K562 (cell line): ENCODE measurements around the gene OR51B2. TPM values are rescaled to one million over a fixed set of nuclear protein-coding genes. Genes with fewer than 3 reads are reported as not detected.

Experiments
- C11orf30 ChIP-seq: fragments of 450-650 bp; IDR thresholded peaks from 2 replicates; pipeline ENCODE4 v1.6.1; 2016; ENCODE audit warnings: low read depth, mild to moderate bottlenecking
- CTCF ChIP-seq, 3 experiments: IDR thresholded peaks in 2 of 3; conservative IDR thresholded peaks in 1 of 3; 2 replicates each; pipeline ENCODE4 v1.5.1; 2011 to 2012; ENCODE audit warnings: low read length in 3 of 3, mild to moderate bottlenecking in 3 of 3, control low read depth in 2 of 3, improper control_type of control experiment in 1 of 3, inconsistent platforms in 1 of 3, low read depth in 1 of 3, mixed read lengths in 1 of 3, moderate library complexity in 1 of 3; ENCODE audit not compliant: insufficient read depth in 2 of 3
- LCOR ChIP-seq: sonication (generic); formaldehyde crosslinking; IDR thresholded peaks from 2 replicates; pipeline ENCODE4 v1.8.0; 2022; ENCODE audit warnings: mild to moderate bottlenecking, missing genetic modification reagents
- ZNF589 ChIP-seq: fragments of 200-800 bp; sonication (Bioruptor generic); IDR thresholded peaks from 2 replicates; pipeline ENCODE4 v1.6.1; 2016; ENCODE audit warnings: low read depth, missing genetic modification characterization, missing compliant biosample characterization
- polyA plus RNA-seq, 8 experiments: library from polyadenylated mRNA; depleted of rRNA in 4 of 8; stranded (reverse) in 5 of 8; unstranded in 3 of 8; fragments of >200 nt; fragmentation: Nextera tagmentation in 2 of 8; fragmentation: Illumina TruSeq in 1 of 8; extraction: Ambion mirVana in 2 of 8; extraction: Trizol in 1 of 8; gene quantifications; 2 replicates each; pipeline versions ENCODE4 v1.2.1 to v1.2.3, GENCODE V29; 2011 to 2014; ENCODE audit warnings: inconsistent platforms in 1 of 8, missing spikeins in 1 of 8
- total RNA-seq, 7 experiments: library from RNA; depleted of rRNA in 6 of 7; stranded (reverse); fragments of >200 nt in 6 of 7; fragmentation: Illumina TruSeq in 2 of 7; extraction: Trizol in 2 of 7; gene quantifications; 2 replicates each; pipeline versions ENCODE4 v1.2.1 to v1.2.3, GENCODE V29; 2011 to 2021; ENCODE audit warnings: low replicate concordance in 1 of 7
- TF ChIP-seq, protein P1 (sequence below): fragments of 450-650 bp; formaldehyde crosslinking; IDR thresholded peaks from 2 replicates; pipeline ENCODE4 v1.4.0; 2020; ENCODE audit warnings: mild to moderate bottlenecking, moderate library complexity
- TF ChIP-seq, protein P2 (sequence below), 2 experiments: fragments of 450-650 bp in 1 of 2; sonication (generic) in 1 of 2; formaldehyde crosslinking in 1 of 2; IDR thresholded peaks in 1 of 2; conservative IDR thresholded peaks in 1 of 2; 2 replicates each; pipeline versions ENCODE4 v1.6.1 to v1.8.1; 2016 to 2023; ENCODE audit warnings: mild to moderate bottlenecking in 2 of 2, moderate library complexity in 2 of 2, inconsistent platforms in 1 of 2, missing genetic modification reagents in 1 of 2
- TF ChIP-seq, protein P3 (sequence below): sonication (generic); formaldehyde crosslinking; IDR thresholded peaks from 2 replicates; pipeline ENCODE4 v1.8.0; 2022; ENCODE audit warnings: missing genetic modification reagents, mild to moderate bottlenecking, borderline replicate concordance

OR51B2 gene
- total and polyA plus RNA-seq, 9 of the 15 experiments (the other 6 are each of a cell fraction or from before 2014, with no cell fraction given), result 0.38 to 6.6 (median 4.0) TPM

DNA sequence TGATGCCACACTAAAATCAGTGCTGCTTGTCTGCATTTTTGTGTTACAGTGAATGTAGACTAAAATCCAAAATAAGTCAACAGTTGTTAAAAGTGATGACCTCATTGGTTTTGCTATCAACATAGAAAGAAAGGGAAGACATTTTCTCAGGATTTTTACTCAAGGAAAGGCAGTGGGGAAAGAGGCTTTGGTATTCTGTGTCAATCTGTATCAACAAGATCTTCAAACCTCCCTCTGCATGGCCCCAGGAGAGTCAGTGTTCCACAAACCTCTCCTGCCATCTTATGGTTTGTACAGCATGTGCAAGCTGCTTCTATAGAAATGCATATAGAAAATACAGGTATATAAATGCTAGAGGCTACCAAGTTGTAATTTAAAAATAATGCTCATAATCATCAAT lies 45.7 kb upstream of the OR51B2 start (continued):
- peak; percentile 46 to 68 (median 50); a peak in 4 of 6 replicates for TF ChIP-seq CTCF (IDR thresholded peaks at IDR 0.05 in 2 of 3, conservative IDR thresholded peaks at IDR 0.05 in 1 of 3; ENCODE audit: insufficient read depth in 2 of 3, low read depth in 1 of 3, low read length in 3 of 3)
- 0 out of 2 replicates have a peak, but pooled peaks have one; percentile 23 for TF ChIP-seq LCOR (CRISPR knock-in tag)
- TF ChIP-seq, protein P1, sequence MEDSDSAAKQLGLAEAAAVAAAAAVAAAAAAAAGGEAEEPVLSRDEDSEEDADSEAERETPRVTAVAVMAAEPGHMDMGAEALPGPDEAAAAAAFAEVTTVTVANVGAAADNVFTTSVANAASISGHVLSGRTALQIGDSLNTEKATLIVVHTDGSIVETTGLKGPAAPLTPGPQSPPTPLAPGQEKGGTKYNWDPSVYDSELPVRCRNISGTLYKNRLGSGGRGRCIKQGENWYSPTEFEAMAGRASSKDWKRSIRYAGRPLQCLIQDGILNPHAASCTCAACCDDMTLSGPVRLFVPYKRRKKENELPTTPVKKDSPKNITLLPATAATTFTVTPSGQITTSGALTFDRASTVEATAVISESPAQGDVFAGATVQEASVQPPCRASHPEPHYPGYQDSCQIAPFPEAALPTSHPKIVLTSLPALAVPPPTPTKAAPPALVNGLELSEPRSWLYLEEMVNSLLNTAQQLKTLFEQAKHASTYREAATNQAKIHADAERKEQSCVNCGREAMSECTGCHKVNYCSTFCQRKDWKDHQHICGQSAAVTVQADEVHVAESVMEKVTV (CRISPR knock-in tag), result peak; percentile 59; the same call in 1 of the 2 replicates
- no peak for TF ChIP-seq ZNF589 (CRISPR knock-in tag)
- TF ChIP-seq, protein P2, sequence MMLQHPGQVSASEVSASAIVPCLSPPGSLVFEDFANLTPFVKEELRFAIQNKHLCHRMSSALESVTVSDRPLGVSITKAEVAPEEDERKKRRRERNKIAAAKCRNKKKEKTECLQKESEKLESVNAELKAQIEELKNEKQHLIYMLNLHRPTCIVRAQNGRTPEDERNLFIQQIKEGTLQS (IDR thresholded peaks at IDR 0.05), result peak; percentile 55
- TF ChIP-seq, protein P2 (CRISPR knock-in tag; conservative IDR thresholded peaks at IDR 0.05), result no peak
- 0 out of 2 replicates have a peak, but pooled peaks have one; percentile 4 for TF ChIP-seq C11orf30
- TF ChIP-seq, protein P3, sequence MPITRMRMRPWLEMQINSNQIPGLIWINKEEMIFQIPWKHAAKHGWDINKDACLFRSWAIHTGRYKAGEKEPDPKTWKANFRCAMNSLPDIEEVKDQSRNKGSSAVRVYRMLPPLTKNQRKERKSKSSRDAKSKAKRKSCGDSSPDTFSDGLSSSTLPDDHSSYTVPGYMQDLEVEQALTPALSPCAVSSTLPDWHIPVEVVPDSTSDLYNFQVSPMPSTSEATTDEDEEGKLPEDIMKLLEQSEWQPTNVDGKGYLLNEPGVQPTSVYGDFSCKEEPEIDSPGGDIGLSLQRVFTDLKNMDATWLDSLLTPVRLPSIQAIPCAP (CRISPR knock-in tag), result no peak
